HL-60/S4 treated with phorbol 12-myristate 13-acetate at 8.2 ng/mL for 4 days and 3 days (cell line): Measurements from ENCODE around the gene CADM2.
"Not testable (repeated sequence)": the region's sequence is repeated elsewhere in the genome, so short reads cannot be mapped to it uniquely, and the experiment has no call there.

Experiments
- in situ Hi-C: fragments of 300-500 bp; cut with MboI; formaldehyde crosslinking; loops from 2 replicates; pipeline ENCODE4 v1.15.0; 2022; ENCODE audit warnings: low sequenced_read_pairs

The CADM2 gene

GRCh38 chr3:85631070-85631469 lies 672.3 kb downstream of the CADM2 start:
- in situ Hi-C loops = no loop called here

- in situ Hi-C loops = no loop called here
Observed at GRCh38 chr3:85632921-85633320, 674.1 kb downstream of the CADM2 start.

- in situ Hi-C loops = no loop called here
Observed at GRCh38 chr3:85652360-85652759, 693.6 kb downstream of the CADM2 start.

- in situ Hi-C loops = no loop called here
Observed at GRCh38 chr3:85660451-85660850, 701.7 kb downstream of the CADM2 start.

GRCh38 chr3:85662462-85662861 lies 703.7 kb downstream of the CADM2 start:
- in situ Hi-C loops = no loop called here

GRCh38 chr3:85667744-85668143 lies 709.0 kb downstream of the CADM2 start:
- in situ Hi-C loops = no loop called here

GRCh38 chr3:85670634-85671205 lies 711.9 kb downstream of the CADM2 start:
- in situ Hi-C loops = no loop called here

GRCh38 chr3:85672761-85673160 lies 714.0 kb downstream of the CADM2 start:
- in situ Hi-C loops = no loop called here

GRCh38 chr3:85678713-85679112 lies 719.9 kb downstream of the CADM2 start:
- in situ Hi-C loops = no loop called here

GRCh38 chr3:85681906-85682305 lies 723.1 kb downstream of the CADM2 start:
- in situ Hi-C loops = no loop called here

GRCh38 chr3:85691196-85691595 lies 732.4 kb downstream of the CADM2 start:
- in situ Hi-C loops = no loop called here

GRCh38 chr3:85697156-85697555 lies 738.4 kb downstream of the CADM2 start:
- in situ Hi-C loops = no loop called here

GRCh38 chr3:85706130-85706529 lies 747.3 kb downstream of the CADM2 start:
- in situ Hi-C loops = no loop called here

- in situ Hi-C loops = not testable (repeated sequence)
Observed at GRCh38 chr3:85708325-85708724, 749.5 kb downstream of the CADM2 start.

- in situ Hi-C loops = no loop called here
Observed at GRCh38 chr3:85709346-85709892, 750.6 kb downstream of the CADM2 start.

GRCh38 chr3:85710490-85710889 lies 751.7 kb downstream of the CADM2 start:
- in situ Hi-C loops = no loop called here

GRCh38 chr3:85721409-85722145 lies 762.8 kb downstream of the CADM2 start:
- in situ Hi-C loops = no loop called here

GRCh38 chr3:85725809-85726208 lies 767.0 kb downstream of the CADM2 start:
- in situ Hi-C loops = no loop called here

GRCh38 chr3:85726241-85726640 lies 767.5 kb downstream of the CADM2 start:
- in situ Hi-C loops = no loop called here

GRCh38 chr3:85737846-85738245 lies 779.1 kb downstream of the CADM2 start:
- in situ Hi-C loops = no loop called here

- in situ Hi-C loops = no loop called here
Observed at GRCh38 chr3:85740561-85740960, 781.8 kb downstream of the CADM2 start.

- in situ Hi-C loops = no loop called here
Observed at GRCh38 chr3:85758442-85758841, 799.7 kb downstream of the CADM2 start.
